CD4-positive, alpha-beta memory T cell (primary cell): ENCODE data around the gene SYNPO2. TPM values are rescaled to one million over a fixed set of nuclear protein-coding genes. Genes with fewer than 3 reads are reported as not detected.

Experiments
- CTCF ChIA-PET: fragments of 350-600 bp; sonication (Branson Sonifier 250); formaldehyde crosslinking; loops from one replicate; lab custom pipeline; 2021; ENCODE audit warnings: inconsistent platforms; ENCODE audit not compliant: partially characterized antibody; lab: Charles Lee
- POLR2A ChIA-PET: fragments of 350-600 bp; sonication (Branson Sonifier 250); formaldehyde crosslinking; loops from one replicate; lab custom pipeline; 2021; ENCODE audit not compliant: partially characterized antibody; lab: Charles Lee
- DNase-seq, 5 donors: peaks; one replicate each; pipeline versions ENCODE4 v3.0.0 to v3.0.0-alpha.2; 2020 to 2022; ENCODE audit warnings: mixed read lengths in 1 of 5
- H3K27ac ChIP-seq: one replicate; pipeline ENCODE4 v1.7.0; 2013; ENCODE audit warnings: low read depth, low read length
- H3K27me3 ChIP-seq: 2 replicates; pipeline ENCODE4 v1.7.0; 2013; ENCODE audit warnings: mild to moderate bottlenecking, low read length, moderate library complexity; ENCODE audit not compliant: insufficient read depth
- H3K36me3 ChIP-seq: 2 replicates; pipeline ENCODE4 v1.7.0; 2013; ENCODE audit warnings: mild to moderate bottlenecking, low read length, moderate library complexity; ENCODE audit not compliant: insufficient read depth
- H3K4me1 ChIP-seq: 2 replicates; pipeline ENCODE4 v1.7.0; 2013; ENCODE audit warnings: mild to moderate bottlenecking, low read length, moderate library complexity; ENCODE audit not compliant: insufficient read depth
- H3K4me3 ChIP-seq, 2 donors: one replicate each; pipeline ENCODE4 v1.7.0; 2013; ENCODE audit warnings: low read length in 2 of 2, mild to moderate bottlenecking in 1 of 2
- H3K9me3 ChIP-seq, 2 donors: one replicate each; pipeline ENCODE4 v1.7.0; 2013; ENCODE audit warnings: low read length in 2 of 2, control low read depth in 1 of 2; ENCODE audit not compliant: control insufficient read depth in 1 of 2
- H3K27ac Mint-ChIP-seq, 7 donors: one replicate each; pipeline ENCODE4 v1.8.0; 2020 to 2021; ENCODE audit warnings: mixed read lengths in 7 of 7, mild to moderate bottlenecking in 6 of 7, inconsistent platforms in 3 of 7, moderate library complexity in 3 of 7
- H3K27me3 Mint-ChIP-seq, 2 donors: one replicate each; pipeline ENCODE4 v1.8.0; 2020 to 2021; ENCODE audit warnings: mixed read lengths in 2 of 2
- H3K36me3 Mint-ChIP-seq, 2 donors: one replicate each; pipeline ENCODE4 v1.8.0; 2020 to 2021; ENCODE audit warnings: mixed read lengths in 2 of 2, inconsistent platforms in 1 of 2, mild to moderate bottlenecking in 1 of 2
- H3K4me1 Mint-ChIP-seq, 4 donors: one replicate each; pipeline ENCODE4 v1.8.0; 2020 to 2021; ENCODE audit warnings: mixed read lengths in 4 of 4, mild to moderate bottlenecking in 1 of 4
- H3K4me3 Mint-ChIP-seq, 8 donors: one replicate each; pipeline ENCODE4 v1.8.0; 2020 to 2021; ENCODE audit warnings: mixed read lengths in 8 of 8, mild to moderate bottlenecking in 7 of 8, moderate library complexity in 6 of 8, inconsistent platforms in 3 of 8
- H3K9me3 Mint-ChIP-seq, 8 donors: one replicate each; pipeline ENCODE4 v1.8.0; 2020 to 2021; ENCODE audit warnings: mixed read lengths in 8 of 8, mild to moderate bottlenecking in 5 of 8, inconsistent platforms in 3 of 8, moderate library complexity in 1 of 8
- intact Hi-C: fragments of 100-400 bp; cut with micrococcal nuclease; formaldehyde crosslinking; loops from one replicate; pipeline ENCODE4 v1.15.1; 2023
- polyA plus RNA-seq, 2 donors: library from polyadenylated mRNA; unstranded; fragments of 300-500 nt; fragmentation: Illumina TruSeq; gene quantifications; one replicate each; pipeline ENCODE4 v1.2.3, GENCODE V29; 2021
- total RNA-seq, 2 experiments: library from RNA; stranded (reverse); gene quantifications; one replicate each; pipeline ENCODE4 v1.2.3, GENCODE V29; 2021

The SYNPO2 gene
- total and polyA plus RNA-seq, 4 experiments from 2014 or later = 0.04 to 1.4 (median 0.84) TPM

DNA sequence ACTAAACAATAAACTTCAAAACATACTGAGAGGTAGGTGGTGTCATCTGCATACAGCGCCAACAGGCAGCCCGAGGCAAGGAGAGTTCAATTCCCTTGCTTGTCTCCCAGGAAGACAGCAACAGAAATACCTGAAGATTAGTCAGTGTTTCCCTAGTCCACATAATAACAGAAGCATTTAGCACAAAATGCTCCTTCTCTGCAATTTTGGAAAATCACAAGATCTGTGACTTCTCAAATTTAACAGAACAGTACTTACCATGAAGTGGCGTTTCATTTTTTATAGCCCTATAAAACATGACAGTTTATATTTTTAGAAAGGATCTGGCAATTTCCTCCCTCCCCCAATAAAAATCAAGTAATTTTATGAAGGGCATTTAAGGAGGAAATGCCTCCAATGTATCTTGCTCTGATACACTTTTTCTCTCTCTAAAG lies 179.9 kb downstream of the SYNPO2 start:
- no peaks in the 10 kb centered on the region for H3K4me1 Mint-ChIP-seq
- intact Hi-C loops = no loop called here
- DNase-seq = no peak
- no peaks in the 10 kb centered on the region for H3K36me3 ChIP-seq
- ChIA-PET CTCF (no interaction called here), POLR2A (no interaction called here)
- no peaks in the 10 kb centered on the region for H3K27me3 ChIP-seq
- H3K27me3 Mint-ChIP-seq = peaks cover 21 to 22% of the 10 kb centered on the region in 2 donors
- H3K4me1 ChIP-seq = no peaks in the 10 kb centered on the region
- peaks cover 0 to 6% (median 2%) of the 10 kb centered on the region in 8 donors for H3K9me3 Mint-ChIP-seq
- no peak overlapping the region for H3K4me3 ChIP-seq
- no peaks in the 10 kb centered on the region for H3K9me3 ChIP-seq
- H3K27ac ChIP-seq = no peak overlapping the region
- no peak overlapping the region for H3K27ac Mint-ChIP-seq
- no peaks in the 10 kb centered on the region for H3K36me3 Mint-ChIP-seq
- no peak overlapping the region for H3K4me3 Mint-ChIP-seq

- H3K36me3 ChIP-seq = no peaks in the 10 kb centered on the region
- H3K9me3 ChIP-seq = no peaks in the 10 kb centered on the region
- DNase-seq = no peak
- no peak overlapping the region for H3K4me3 ChIP-seq
- H3K9me3 Mint-ChIP-seq = peaks cover 0 to 7% (median 2%) of the 10 kb centered on the region in 8 donors
- intact Hi-C loops = no loop called here
- no peak overlapping the region for H3K27ac Mint-ChIP-seq
- ChIA-PET POLR2A (no interaction called here), CTCF (no interaction called here)
- peaks cover 19 to 21% of the 10 kb centered on the region in 2 donors for H3K27me3 Mint-ChIP-seq
- H3K27ac ChIP-seq = no peak overlapping the region
- no peak overlapping the region for H3K4me3 Mint-ChIP-seq
- no peaks in the 10 kb centered on the region for H3K27me3 ChIP-seq
- no peaks in the 10 kb centered on the region for H3K4me1 ChIP-seq
- H3K4me1 Mint-ChIP-seq = no peaks in the 10 kb centered on the region
- H3K36me3 Mint-ChIP-seq = no peaks in the 10 kb centered on the region
Measured at GRCh38 chr4:119070301-119070700, 181.6 kb downstream of the SYNPO2 start.

- Mint-ChIP-seq H3K4me3 (no peak overlapping the region), H3K4me1 (no peaks in the 10 kb centered on the region), H3K9me3 (peaks cover 0 to 6% (median 0%) of the 10 kb centered on the region in 8 donors), H3K27me3 (peaks cover 0 to 2% of the 10 kb centered on the region in 2 donors), H3K27ac (no peak overlapping the region), H3K36me3 (no peaks in the 10 kb centered on the region)
- no peaks in the 10 kb centered on the region for H3K9me3 ChIP-seq
- H3K4me3 ChIP-seq = no peak overlapping the region
- intact Hi-C loops = no loop called here
- H3K27ac ChIP-seq = no peak overlapping the region
- ChIA-PET POLR2A (no interaction called here), CTCF (no interaction called here)
- H3K4me1 ChIP-seq = no peaks in the 10 kb centered on the region
- no peak for DNase-seq
- H3K27me3 ChIP-seq = no peaks in the 10 kb centered on the region
- H3K36me3 ChIP-seq = no peaks in the 10 kb centered on the region
Measured at GRCh38 chr4:119080721-119081541, 192.3 kb downstream of the SYNPO2 start.

DNA sequence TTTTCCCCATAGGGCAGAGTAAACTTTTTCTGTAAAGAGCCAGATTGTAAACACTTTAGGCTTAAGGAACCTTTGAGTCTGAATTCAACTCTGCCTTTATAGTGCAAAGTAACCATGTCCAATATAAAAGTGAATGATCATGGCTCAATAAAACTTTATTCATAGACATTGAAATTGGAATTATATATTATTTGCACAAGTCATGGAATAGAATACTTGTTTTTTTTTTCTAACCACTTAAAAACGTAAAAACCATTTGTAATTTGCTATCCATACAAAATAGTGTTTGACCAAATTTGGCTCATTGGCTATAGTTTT lies 192.8 kb downstream of the SYNPO2 start:
- Mint-ChIP-seq H3K27ac (no peak overlapping the region), H3K9me3 (peaks cover 0 to 6% (median 0%) of the 10 kb centered on the region in 8 donors), H3K4me3 (no peak overlapping the region), H3K27me3 (peaks cover 0 to 2% of the 10 kb centered on the region in 2 donors), H3K4me1 (no peaks in the 10 kb centered on the region), H3K36me3 (no peaks in the 10 kb centered on the region)
- Histone ChIP-seq H3K4me3 (no peak overlapping the region), H3K36me3 (no peaks in the 10 kb centered on the region), H3K27me3 (no peaks in the 10 kb centered on the region), H3K27ac (no peak overlapping the region), H3K9me3 (no peaks in the 10 kb centered on the region), H3K4me1 (no peaks in the 10 kb centered on the region)
- intact Hi-C loops = no loop called here
- DNase-seq = no peak
- ChIA-PET CTCF (no interaction called here), POLR2A (no interaction called here)

GRCh38 chr4:119081943-119082342 lies 193.3 kb downstream of the SYNPO2 start:
- Histone ChIP-seq H3K27me3 (no peaks in the 10 kb centered on the region), H3K27ac (no peak overlapping the region), H3K4me1 (no peaks in the 10 kb centered on the region), H3K9me3 (no peaks in the 10 kb centered on the region), H3K4me3 (no peak overlapping the region), H3K36me3 (no peaks in the 10 kb centered on the region)
- ChIA-PET CTCF (no interaction called here), POLR2A (no interaction called here)
- DNase-seq = no peak
- peaks cover 0 to 6% (median 0%) of the 10 kb centered on the region in 8 donors for H3K9me3 Mint-ChIP-seq
- H3K36me3 Mint-ChIP-seq = no peaks in the 10 kb centered on the region
- peaks cover 0 to 2% of the 10 kb centered on the region in 2 donors for H3K27me3 Mint-ChIP-seq
- no peak overlapping the region for H3K4me3 Mint-ChIP-seq
- no peak overlapping the region for H3K27ac Mint-ChIP-seq
- no peaks in the 10 kb centered on the region for H3K4me1 Mint-ChIP-seq
- intact Hi-C loops = no loop called here

DNA sequence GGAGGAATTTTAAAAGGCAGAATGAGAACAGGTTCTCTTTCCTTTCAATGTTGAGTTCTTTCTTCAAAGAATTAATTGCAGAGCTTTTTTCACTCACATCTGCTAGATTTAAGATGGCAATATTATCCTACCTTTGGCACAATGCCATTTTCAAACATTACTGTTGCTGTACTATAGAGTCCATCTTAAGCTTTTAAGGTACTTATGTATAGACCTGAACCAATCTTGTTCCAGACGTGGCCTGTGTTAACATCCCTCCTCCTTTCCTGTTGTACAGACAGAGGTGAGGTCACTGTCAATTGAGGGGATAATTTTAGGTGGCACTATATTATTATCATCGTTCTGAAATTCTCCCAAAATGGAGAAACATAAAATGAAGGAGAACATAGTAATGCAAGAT lies 194.0 kb downstream of the SYNPO2 start:
- CTCF ChIA-PET = no interaction called here
- no peak overlapping the region for H3K4me3 ChIP-seq
- POLR2A ChIA-PET = no interaction called here
- no peak overlapping the region for H3K27ac ChIP-seq
- Mint-ChIP-seq H3K4me3 (no peak overlapping the region), H3K36me3 (no peaks in the 10 kb centered on the region), H3K27me3 (peaks cover 0 to 2% of the 10 kb centered on the region in 2 donors), H3K9me3 (peaks cover 0 to 6% (median 0%) of the 10 kb centered on the region in 8 donors), H3K4me1 (peaks cover 0 to 1% (median 0%) of the 10 kb centered on the region in 4 donors), H3K27ac (no peak overlapping the region)
- no peaks in the 10 kb centered on the region for H3K9me3 ChIP-seq
- no peak for DNase-seq
- intact Hi-C loops = no loop called here
- no peaks in the 10 kb centered on the region for H3K36me3 ChIP-seq
- H3K4me1 ChIP-seq = no peaks in the 10 kb centered on the region
- no peaks in the 10 kb centered on the region for H3K27me3 ChIP-seq

GRCh38 chr4:119084513-119084912 lies 195.9 kb downstream of the SYNPO2 start:
- no peak overlapping the region for H3K4me3 Mint-ChIP-seq
- Histone ChIP-seq H3K27ac (no peak overlapping the region), H3K36me3 (no peaks in the 10 kb centered on the region), H3K4me3 (no peak overlapping the region), H3K4me1 (no peaks in the 10 kb centered on the region), H3K27me3 (no peaks in the 10 kb centered on the region), H3K9me3 (no peaks in the 10 kb centered on the region)
- intact Hi-C loops = no loop called here
- peaks cover 0 to 1% (median 0%) of the 10 kb centered on the region in 4 donors for H3K4me1 Mint-ChIP-seq
- ChIA-PET CTCF (no interaction called here), POLR2A (no interaction called here)
- H3K36me3 Mint-ChIP-seq = no peaks in the 10 kb centered on the region
- no peak overlapping the region for H3K27ac Mint-ChIP-seq
- DNase-seq = no peak
- peaks cover 0 to 2% of the 10 kb centered on the region in 2 donors for H3K27me3 Mint-ChIP-seq
- H3K9me3 Mint-ChIP-seq = peaks cover 0 to under 1% (median 0%) of the 10 kb centered on the region in 8 donors
